NCI-H146 treated with DMSO at 0.1 percent for 48 hours (cell line): Measurements from ENCODE around the gene CDK19.
"Not testable (repeated sequence)": the region's sequence is repeated elsewhere in the genome, so short reads cannot be mapped to it uniquely, and the experiment has no call there.

ENCODE experiments used
- DNase-seq: peaks from one replicate; lab custom pipeline; 2025; ENCODE audit not compliant: unreplicated experiment; lab: John Stamatoyannopoulos, UW

Gene CDK19

DNA sequence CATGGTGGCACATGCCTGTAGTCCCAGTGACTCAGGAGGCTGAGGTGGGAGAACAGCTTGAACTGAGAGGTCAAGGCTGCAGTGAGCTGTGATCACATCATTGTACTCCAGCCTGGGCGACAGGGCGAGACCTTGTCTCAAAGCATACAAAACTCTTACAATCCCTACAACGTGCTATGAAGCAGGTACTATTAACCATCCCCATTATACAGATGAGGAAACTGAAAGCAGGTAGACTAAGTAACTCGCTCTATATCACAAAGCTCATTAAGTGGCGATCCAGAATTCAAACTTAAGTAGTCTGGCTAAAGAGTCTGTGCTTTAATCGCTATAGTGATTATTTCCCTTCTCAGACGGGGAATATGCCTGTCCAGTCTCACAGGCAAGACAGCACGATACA is 54.7 kb downstream of the CDK19 start:
- no peak for DNase-seq

DNA sequence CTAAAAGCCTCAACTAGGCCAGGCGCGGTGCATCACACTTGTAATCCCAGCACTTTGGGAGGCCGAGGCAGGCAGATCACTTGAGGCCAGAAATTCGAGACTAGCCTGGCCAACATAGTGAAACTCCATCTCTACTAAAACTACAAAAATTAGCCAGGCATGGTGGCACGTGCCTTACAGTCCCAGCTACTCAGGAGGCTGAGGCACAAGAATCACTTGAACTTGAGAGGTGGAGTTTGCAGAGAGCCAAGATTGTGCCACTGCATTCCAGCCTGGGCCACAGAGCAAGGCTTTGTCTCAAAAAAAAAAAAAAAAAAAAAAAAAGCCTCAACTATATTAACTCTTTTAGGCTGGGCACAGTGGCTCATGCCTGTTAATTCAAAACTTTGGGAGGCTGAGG is 55.2 kb downstream of the CDK19 start:
- not testable (repeated sequence) for DNase-seq

DNA sequence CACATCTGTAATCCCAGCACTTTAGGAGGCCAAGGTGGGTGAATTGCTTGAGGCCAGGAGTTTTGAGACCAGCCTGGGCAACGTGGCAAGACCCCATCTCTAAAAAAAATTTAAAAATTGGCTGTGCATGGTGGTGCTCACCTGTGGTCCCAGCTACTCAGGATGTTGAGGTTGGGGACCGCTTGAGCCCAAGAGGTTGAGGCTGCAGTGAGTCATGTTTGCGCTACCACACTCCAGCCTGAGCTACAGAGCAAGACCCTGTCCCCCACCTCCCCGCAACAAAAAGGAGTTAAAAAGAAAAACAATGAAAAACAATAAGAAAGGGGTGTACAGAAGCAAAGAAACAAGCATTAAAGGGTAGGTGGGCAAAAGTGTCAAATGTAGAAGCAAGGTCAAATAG is 57.3 kb downstream of the CDK19 start:
- no peak for DNase-seq

DNA sequence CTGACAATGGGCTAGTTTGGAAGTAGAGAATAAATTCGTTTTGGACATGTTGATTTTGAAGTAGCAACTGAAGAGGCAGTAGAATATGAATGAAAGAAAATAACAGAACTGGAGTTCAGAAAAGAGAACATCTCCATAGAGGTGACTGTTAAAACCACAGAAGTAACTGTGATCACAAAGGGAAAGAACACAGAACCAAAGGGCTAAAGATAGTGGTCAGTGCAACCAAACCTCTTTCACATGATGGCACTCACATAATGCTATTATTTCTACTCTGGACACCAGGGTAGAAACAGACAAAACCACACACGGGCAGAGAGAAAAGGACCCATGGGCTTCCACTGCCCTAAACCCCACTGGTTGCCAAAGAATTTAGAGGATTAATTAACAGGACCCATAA is 58.5 kb downstream of the CDK19 start:
- no peak for DNase-seq

DNA sequence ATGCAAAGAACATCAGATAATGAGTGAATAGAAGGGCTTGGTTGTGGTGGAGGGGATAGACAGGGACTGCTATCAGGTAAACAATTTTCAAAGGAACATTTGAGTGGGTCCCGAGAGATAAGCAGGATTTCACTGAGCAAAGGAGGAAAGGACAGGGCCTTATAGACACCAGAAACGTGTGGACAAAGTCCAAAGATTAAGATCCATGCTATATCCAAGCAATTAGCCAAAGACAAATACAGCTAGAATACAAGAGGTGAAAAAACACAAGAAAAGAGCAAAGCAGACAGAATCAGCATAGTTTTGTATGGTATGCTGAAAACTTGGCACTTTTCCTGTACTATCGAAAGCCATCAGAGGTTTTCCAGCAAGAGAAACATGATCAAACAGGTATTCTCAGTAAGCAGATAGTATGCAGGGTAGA is 59.8 kb downstream of the CDK19 start:
- DNase-seq: no peak

DNA sequence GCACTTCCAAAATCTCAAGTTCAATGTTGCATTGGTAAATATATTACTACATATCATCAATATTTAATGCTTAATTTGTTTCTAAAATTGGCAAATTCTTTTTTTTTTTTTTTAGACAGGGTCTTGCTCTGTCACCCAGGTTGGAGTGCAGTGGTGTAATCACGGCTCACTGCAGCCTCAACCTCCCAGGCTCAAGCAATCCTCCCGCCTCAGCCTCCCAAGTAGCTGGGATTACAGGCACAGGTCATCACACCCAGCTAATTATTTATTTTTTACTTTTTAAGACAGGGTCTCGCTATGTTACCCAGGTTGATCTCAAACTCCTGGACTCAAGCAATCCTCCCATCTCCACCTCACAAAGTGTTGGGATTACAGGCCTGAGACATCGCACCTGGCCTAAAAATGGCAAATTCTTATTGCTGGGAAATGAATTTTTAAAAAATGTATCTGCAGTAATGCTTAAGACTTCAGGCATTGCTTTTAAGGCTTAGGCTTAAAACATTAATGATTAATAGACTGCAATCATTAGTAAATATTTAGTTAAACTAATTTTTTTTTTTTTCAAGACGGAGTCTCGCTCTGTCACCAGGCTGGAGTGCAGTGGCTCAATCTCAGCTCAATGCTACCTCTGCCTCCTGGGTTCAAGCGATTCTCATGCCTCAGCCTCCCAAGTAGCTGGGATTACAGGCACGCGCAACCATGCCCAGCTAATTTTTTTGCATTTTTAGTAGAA is 61.2 kb downstream of the CDK19 start:
- DNase-seq: not testable (repeated sequence)

DNA sequence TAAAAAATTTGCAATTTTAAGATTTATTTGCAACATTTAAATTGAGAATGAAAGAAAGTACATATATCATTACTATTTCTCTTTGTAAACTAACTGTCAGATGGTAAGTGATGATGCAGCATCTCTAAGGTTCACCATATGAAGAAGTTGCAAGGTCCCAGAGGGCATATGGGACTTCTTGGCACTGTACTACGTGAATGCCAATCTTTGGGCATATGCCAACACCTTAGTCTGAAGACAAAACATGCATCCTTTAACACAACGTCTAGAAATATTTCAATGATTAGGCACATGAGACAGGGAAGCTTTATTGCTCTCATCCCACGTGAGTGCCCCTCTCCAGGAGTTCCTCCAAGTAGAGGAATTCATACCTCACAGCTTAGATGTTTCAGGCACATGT is 66.8 kb downstream of the CDK19 start:
- DNase-seq: no peak

DNA sequence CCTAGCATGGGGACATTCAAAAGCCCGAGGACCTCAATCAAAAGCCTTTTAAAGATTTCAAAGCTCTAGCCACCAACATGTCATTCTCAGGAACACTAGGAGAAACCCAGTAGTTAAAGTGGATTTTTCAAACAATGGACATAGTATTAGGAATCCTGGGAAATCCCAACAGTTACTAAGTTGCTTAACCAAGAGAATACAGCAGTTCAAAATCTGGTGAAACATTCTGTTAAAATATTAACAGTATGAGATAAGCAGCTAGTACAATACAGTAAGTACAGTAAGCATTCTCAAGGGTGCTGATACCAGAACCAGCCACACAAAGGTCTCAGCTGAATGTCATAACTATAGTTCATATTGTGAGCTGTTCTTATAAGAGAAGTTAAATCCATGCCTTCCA is 68.6 kb downstream of the CDK19 start:
- DNase-seq: no peak

DNA sequence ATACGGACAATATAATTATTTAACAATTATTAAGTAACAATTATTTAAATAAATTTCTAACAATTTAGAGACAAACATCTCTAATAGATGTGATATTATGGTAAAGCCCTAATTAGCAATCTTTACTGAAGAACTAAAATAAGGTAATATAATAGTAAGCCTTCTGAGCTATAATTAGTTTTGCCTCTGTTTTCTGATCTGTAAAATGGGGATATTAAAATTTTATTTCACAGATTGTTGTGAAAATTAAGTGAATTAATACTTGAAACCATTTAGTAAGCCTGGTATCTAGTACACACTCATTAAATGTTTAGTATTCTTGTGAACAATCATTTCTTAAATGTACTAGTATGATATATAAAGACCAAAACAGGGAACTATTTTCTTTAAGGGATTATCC is 70.3 kb downstream of the CDK19 start:
- no peak for DNase-seq

DNA sequence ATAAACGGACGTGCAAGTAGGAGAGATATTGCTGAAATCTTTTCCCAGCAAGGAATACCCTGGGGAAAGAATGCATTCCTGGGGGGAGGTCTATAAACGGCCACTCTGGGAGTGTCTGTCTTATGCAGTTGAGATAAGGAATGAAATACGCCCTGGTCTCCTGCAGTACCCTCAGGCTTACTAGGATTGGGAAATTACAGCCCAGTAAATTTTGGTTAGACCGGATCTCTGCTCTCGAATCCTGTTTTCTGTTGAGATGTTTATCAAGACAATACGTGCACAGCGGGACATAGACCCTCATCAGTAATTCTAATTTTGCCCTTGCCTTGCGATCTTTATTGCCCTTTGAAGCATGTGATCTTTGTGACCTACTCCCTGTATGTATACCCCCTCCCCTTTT is 72.7 kb downstream of the CDK19 start:
- DNase-seq: not testable (repeated sequence)

DNA sequence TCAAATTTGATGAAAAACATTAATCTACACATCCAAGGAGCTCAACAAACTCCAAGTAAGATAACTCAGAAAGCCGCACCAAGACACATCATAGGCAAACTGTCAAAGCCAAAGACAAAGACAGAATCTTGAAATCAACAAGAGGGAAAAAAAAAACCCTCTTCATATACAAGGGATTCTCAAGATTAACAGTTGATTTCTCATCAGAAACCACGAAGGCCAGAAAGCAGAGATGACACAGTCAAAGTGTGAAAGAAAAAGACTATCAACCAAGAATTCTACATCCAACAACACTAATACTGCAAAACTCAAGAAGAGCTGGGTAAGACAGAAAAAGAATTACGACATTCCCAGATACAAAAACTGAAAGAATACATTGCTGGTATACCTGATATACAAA is 73.8 kb downstream of the CDK19 start:
- no peak for DNase-seq

DNA sequence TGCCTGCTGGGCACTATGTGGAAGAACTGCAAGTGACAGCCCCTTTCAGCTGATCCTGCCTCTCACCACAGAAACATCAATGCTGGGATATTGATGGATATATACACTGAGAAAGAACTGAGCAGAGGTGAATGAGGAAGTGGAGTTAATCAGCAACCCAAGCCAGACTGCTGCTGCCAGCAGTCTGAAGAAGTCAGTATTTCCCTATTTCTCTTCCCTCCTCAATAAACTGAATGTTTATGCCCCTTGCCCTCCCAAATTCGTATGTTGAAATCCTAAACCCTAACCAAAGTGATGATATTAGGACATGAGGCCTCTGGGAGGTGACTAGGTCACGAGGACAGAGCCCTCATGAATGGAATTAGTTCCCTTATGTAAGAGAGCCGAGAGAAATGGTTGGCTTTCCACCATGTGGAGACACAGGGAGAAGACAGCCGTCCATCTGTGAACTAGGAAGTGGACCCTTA is 76.3 kb downstream of the CDK19 start:
- DNase-seq: no peak

DNA sequence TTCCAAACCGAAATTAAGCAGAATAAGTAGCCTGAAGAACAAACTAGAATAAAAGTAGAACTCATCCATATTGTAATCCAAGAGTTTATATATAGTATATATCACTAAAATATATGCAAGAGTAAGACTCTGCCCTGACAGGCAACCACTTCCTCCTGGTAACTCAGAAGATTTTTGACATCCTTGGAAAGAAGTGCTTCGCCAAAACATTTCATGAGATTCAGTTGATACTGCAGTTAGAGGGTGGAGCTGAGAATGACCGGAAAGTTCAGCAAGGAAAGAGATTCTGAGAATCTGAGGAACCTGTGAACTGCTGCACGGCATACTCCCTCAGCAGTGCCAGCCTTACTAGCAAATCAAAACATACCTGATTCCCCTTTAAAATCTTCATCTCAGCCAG is 79.6 kb downstream of the CDK19 start:
- no peak for DNase-seq

DNA sequence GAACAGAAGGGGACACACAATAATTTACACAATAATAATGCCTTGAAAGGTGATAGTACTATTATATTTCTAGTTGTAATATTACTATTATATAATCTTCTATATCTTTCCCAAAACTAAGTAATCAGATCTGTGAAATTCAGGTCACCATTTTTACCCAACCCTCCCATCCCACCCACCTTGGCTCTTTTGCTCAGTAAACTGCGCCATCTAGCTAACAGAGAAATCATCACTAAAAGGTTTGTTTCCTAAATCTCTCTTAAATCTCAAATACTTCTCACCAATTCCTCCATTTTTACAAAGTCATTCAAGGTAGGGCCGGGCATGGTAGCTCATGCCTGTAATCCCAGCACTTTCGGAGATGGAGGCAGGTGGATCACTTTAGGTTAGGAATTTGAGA is 83.4 kb downstream of the CDK19 start:
- no peak for DNase-seq

DNA sequence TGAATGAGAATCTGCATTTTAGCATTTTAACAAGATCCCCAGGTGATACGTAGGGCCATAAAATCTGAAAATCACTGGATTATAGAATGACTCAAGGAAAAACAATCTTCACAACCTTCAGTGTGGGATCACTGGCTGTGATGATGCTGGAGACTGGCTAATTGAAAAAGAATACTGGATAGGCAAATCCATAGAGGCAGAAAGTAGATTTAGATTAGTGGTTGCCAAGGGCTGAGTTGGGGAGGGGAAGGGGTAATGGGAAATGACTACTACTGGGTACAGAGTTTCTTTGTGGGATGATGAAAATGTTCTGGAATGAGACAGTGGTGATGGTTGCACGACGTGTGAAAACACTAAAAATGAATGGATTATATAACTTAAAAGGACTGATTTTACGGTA is 84.1 kb downstream of the CDK19 start:
- no peak for DNase-seq

DNA sequence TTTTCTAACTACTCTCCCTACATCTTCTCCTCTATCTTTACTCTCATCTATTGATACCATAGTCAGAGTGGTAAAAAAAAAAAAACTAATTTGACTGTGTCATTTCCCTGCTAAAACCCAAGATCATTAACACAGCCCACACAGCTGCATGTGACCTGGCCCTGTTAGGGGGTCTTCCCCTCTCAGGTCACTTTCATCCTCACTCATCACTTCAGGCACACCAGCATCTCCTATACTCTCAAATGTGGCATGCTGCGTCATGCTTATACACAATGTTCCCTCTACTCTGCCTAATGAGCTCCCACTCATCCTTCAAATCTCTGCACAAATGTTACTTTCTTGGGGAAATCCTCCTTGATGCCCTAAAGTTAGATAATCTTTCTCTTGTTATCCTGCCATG is 86.8 kb downstream of the CDK19 start:
- no peak for DNase-seq

DNA sequence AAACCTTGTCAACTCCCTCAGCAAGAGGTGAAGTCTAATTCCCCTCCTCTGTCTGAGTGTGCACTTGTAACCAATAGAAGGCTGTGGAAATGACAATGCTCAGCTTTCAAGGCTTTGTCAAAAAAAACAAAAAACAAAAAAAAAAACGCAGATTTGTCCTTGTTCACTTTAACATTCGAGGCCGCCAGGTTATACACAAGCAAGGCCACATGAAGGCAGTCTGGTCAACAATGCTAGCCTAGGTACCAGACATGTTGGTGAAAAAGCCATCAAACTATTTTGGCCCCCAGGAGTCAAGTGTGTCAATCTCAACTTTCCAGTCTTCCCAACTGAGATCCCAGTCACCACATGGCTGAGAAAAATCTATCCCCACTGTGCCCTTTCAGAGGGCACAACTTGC is 92.3 kb downstream of the CDK19 start:
- DNase-seq: no peak

DNA sequence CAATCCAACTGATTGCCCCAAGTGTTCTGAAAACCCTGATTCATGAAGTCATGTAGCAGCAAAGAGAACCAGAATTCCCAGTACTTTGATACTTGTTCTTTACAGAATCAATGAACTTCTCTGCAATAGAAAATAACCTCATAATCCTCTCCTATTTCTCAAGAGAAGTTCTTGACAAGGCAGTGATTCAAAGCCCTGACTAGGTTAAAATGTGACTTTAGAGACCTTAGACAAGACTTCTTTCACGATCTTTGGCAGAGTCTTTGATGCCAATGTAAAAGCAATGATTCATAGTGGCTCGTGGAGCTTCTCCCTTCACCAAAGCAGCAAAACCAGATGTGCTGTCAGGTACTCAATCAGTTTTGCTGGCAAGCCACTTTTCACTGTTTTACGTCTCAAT is 95.2 kb downstream of the CDK19 start:
- DNase-seq: no peak

DNA sequence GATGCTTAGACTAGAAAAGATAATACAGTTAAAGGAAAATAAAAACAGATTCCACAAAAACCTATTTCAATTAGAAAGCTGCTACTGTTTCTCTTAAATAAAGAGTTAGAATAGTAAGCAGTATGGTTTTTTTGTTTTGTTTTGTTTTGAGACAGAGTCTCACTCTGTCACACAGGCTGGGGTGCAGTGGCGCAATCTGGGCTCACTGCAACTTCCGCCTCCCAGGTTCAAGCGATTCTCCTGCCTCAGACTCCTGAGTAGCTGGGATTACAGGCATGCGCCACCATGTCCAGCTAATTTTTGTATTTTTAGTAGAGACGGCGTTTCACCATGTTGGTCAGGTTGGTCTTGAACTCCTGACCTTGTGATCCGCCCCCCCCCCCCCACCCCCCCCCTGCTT is 95.7 kb downstream of the CDK19 start:
- not testable (repeated sequence) for DNase-seq

DNA sequence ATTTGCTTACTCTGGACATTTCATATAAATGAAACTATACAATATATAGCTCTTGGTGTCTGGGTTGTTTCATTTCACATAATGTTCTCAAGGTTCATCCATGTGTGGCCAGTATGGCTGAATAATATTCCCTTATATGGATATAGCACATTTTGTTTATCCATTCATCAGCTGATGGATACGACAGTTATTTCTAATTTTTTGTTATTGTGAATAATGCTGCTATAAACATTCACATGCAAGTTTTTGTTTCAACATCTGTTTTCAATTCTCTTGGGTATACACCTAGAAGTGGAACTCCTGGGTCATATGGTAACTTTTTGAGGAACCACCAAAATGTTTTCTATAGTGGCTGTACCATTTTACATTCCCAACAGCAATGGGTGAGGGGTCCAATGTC is 101.1 kb downstream of the CDK19 start:
- no peak for DNase-seq

DNA sequence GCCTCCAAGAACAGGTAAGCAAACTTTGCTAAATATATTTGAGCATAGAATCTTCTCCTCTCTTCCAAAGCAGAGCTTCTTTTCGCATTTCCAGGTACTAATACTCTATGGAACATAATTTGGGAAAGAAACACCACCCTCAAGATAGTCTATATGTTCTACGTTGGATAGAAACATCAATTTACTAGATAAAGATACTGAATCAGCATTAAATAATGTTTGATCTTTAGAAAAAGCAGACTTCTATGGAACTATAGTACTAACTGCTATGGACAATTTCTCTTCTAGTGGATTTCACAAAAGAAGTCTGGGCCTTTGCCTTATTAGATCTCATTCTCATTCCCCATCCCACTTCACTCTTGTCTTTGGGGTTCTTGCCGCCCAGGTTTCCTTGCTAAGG is 103.0 kb downstream of the CDK19 start:
- no peak for DNase-seq

DNA sequence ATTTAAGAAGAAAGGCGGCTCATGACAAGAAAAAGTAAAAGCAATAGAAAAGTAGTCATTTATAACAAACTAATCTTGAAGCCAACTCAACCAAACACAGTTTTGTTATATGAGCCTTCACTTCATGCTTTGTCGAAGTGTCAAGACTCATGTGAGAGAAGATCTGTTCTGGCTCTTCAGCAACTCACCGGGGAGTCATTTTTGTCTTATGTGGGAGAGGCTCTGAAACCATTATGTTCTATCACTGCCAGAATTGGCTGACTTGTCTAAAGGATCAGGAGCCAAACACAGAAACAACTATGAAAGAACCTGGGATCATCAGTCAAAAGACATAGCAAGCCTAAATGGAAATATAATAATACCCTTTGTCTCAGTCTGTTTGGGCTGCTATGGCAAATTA is 105.2 kb downstream of the CDK19 start:
- DNase-seq: no peak

DNA sequence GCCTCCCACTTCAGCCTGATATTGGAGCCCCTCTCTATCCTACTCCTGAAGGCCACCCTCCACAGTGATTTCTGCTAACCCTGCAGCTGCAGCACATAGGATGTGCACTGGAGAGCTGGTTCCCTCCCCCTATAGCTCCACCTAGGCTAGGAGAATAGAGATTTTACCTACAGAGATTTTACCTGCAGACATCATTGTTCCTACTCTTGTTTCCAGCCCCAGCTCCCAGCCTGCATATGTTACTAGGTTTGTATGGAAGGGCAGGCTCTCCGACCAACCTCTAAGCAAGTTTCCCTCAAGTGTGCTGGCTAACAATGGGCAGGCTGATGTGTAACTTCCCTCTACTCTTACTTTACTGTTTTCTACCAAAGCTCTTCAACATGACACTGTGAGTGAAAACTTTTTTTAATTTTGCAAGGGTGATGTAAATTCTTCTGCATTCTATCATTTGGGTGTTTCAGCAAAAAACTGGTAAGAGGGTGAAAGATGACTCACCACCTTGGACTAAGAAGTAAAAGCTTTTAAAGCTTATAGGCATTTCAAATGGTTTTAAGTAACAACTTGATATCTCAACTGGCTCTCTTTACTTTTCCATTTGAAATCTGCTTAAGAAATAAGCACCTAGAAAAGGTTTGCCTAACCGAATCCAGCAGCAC is 106.8 kb downstream of the CDK19 start:
- no peak for DNase-seq
